ELF-1 (cell line): ENCODE measurements around the gene USP25.
A peak's percentile ranks its signal among the peaks of the same experiment; 100 is the strongest.
"Not testable (repeated sequence)": the region's sequence is repeated elsewhere in the genome, so short reads cannot be mapped to it uniquely, and the experiment has no call there.

Experiments used
- DNase-seq: peaks from one replicate; pipeline ENCODE4 v3.0.0-alpha.2; 2016; ENCODE audit warnings: low read depth, low spot score

The USP25 gene

GRCh38 chr21:15731243-15731613 lies 1.4 kb downstream of the USP25 start:
- no peak for DNase-seq

- no peak for DNase-seq
Observed at GRCh38 chr21:15732290-15732995, 2.7 kb downstream of the USP25 start.

- DNase-seq = no peak
Observed at GRCh38 chr21:15732996-15733329, 3.2 kb downstream of the USP25 start.

GRCh38 chr21:15735409-15735808 lies 5.6 kb downstream of the USP25 start:
- no peak for DNase-seq

DNA sequence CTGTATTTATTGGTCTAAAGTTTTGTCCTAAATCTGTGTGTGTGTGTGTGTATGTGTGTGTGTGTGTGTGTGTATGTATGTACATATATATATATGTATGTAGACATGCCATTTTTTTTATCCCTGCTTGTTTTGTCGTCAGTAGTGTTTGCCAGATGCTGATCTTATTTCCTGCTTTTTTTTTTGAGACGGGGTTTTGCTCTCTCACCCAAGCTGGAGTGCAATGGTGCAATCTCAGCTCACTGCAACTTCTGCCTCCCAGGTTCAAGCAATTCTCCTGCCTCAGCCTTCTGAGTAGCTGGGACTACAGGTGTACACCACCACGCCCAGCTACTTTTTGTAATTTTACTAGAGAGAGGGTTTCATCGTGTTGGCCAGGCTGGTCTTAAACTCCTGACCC lies 6.1 kb downstream of the USP25 start:
- not testable (repeated sequence) for DNase-seq

DNA sequence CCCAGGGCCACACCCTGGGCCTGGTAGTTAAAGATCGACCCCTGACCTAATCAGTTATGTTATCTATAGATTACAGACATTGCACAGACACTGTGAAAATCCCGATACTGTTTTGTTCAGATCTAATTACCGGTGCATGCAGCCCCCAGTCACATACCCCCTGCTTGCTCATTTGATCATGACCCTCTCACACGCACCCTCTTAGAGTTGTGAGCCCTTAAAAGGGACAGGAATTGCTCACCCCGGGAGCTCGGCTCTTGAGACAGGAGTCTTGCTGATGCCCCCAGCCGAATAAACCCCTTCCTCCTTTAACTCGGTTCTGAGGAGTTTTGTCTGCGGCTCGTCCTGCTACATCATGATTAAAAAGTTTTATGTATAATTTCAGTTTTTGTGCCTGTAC lies 9.0 kb downstream of the USP25 start:
- DNase-seq = not testable (repeated sequence)

DNA sequence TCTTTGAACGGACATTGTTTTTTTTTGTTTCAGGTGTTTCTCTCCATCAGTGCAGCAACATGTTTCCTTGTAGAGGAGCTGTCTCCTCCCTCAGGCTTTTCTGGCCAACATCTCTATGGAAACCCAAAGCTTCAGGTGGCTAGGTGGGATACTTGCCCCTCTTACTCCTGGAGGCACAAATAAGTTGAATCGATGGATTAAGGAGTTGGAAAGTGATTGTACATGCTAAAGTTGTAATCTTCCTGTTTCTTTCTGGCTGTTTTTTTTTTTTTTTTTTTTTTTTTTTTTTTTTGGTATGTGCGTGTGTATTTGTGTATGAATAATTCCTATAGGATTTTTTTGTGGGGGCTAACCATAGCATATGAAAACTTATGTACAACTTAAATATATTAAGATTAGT lies 10.6 kb downstream of the USP25 start:
- no peak for DNase-seq

- DNase-seq = no peak
Observed at GRCh38 chr21:15741510-15741909, 11.7 kb downstream of the USP25 start.

- DNase-seq = peak; percentile 42
Observed at GRCh38 chr21:15742052-15742670, 12.4 kb downstream of the USP25 start.

- DNase-seq = no peak
Observed at GRCh38 chr21:15742694-15743093, 12.9 kb downstream of the USP25 start.

- no peak for DNase-seq
Observed at GRCh38 chr21:15743593-15743992, 13.8 kb downstream of the USP25 start.

- no peak for DNase-seq
Observed at GRCh38 chr21:15744926-15745325, 15.1 kb downstream of the USP25 start.

DNA sequence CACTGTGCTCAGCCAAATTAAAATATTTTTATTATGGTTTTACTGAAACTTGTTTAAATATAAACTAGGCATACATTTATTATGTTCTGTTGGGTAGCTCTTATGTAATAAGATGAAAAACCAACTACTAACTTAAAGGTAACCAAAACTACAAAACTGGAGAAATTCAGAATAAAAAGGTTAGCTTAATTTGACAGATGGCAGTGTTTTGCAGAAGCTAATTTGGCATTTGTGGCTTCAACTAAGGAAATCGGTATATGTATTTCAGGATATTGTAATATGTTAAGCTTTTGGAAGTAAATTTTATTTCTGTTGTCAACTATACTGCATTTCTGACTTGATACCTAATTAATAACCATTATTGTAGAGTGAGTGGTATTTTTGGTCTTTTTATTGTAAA lies 18.8 kb downstream of the USP25 start:
- no peak for DNase-seq

- DNase-seq = no peak
Observed at GRCh38 chr21:15749082-15749860, 19.5 kb downstream of the USP25 start.

GRCh38 chr21:15749861-15750159 lies 20.0 kb downstream of the USP25 start:
- DNase-seq = no peak

DNA sequence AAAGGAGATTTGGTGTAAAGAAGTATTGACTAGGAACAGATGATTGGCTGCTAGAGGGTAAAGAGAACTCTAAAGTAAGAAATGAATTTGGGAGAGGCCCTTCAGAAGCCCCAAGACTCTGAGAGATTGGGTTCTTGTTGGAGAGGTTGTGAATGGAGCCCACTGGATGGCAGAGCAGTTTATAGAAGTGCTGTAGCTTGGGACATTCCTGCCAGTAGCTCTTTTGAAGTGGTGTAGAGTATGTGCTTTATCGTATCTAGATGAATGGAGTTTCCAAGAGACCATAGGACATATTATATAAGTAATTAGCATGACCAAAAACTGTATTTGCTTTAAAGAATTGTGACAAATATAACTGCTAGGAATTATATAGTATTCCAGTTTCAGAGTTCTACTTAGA lies 21.3 kb downstream of the USP25 start:
- no peak for DNase-seq

- DNase-seq = no peak
Observed at GRCh38 chr21:15751546-15751945, 21.8 kb downstream of the USP25 start.

GRCh38 chr21:15752763-15753407 lies 23.1 kb downstream of the USP25 start:
- peak; percentile 94 for DNase-seq

- DNase-seq = no peak
Observed at GRCh38 chr21:15753741-15754140, 24.0 kb downstream of the USP25 start.

DNA sequence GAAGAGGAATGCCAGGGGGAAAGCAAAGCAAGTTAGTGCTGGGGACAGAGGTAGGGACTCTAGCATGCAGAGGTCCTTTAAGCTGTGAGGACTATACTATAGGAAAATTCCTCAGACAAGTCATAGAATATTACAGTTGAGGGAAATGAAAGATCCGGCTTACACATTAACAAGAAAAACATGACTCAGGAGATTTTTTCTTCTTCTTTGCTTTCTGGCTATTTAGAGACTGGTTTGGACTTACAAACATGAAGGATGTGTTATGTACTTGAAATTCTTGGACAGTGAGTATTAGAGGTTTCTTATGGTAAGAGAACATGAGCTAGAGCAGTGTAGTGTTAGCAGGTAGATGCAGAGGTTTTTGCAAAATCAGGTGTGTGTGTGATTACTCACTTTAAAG lies 24.9 kb downstream of the USP25 start:
- no peak for DNase-seq

DNA sequence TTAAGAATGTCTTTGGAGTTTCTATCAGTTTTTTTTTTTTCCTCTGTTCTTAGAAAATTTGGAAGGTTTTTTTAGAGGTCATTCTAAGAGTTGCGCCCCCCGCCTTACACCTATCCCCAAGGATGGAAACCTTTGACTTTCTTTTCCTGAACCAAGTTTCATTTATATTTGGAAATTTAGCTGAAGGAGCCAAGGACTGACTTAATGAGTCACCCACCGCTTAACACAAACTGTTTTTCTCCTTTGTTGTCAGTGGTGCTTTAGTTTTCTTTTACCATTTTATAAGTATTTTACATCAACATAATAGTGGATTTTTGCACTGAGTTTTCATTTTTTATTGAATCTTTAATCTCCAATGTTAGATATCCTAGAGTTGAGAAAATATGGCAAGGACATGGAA lies 25.3 kb downstream of the USP25 start:
- no peak for DNase-seq

DNA sequence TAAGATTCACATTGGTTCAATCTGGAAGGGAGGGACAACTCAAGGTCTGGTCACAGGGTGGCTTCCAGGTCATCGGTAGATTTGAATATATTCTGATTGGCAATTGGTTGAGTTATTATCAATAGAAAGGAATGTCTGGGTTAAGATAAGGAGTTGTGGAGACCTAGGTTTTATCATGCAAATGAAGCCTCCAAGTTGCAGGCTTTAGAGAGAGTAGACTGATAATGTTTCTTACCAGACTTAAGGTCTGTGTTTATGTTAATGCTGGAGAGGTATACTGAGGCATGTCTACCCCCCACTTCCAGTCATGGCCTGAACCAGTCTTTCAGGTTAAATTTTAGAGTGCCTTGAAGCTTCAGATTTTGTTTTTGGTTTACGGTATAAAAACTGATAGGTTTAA lies 29.7 kb downstream of the USP25 start:
- no peak for DNase-seq
